Breast epithelium (tissue), 3 donors: ENCODE results near the gene PDE4D.

Experiments
- CTCF ChIP-seq, 3 donors: fragments of 450-650 bp; IDR thresholded peaks; one replicate each; pipeline ENCODE4 v1.5.1; 2016 to 2017; ENCODE audit warnings: antibody characterized with exemption in 3 of 3, mild to moderate bottlenecking in 3 of 3, moderate library complexity in 3 of 3
- POLR2A ChIP-seq: fragments of 450-650 bp; IDR thresholded peaks from one replicate; pipeline ENCODE4 v1.6.1; 2016; ENCODE audit warnings: antibody characterized with exemption, mild to moderate bottlenecking, moderate library complexity
- POLR2AphosphoS5 ChIP-seq, 3 donors: sonication (generic); formaldehyde crosslinking; IDR thresholded peaks; one replicate each; pipeline ENCODE4 v1.6.1; 2017; ENCODE audit warnings: antibody characterized with exemption in 3 of 3

GRCh38 chr5:59185757-59186385, 707.7 kb downstream of the PDE4D start:
- TF ChIP-seq CTCF (IDR thresholded peaks at IDR 0.05) (no peak), POLR2A (no peak), POLR2AphosphoS5 (IDR thresholded peaks at IDR 0.05) (no peak)
